Measurements from ENCODE around the gene KDM8.

KDM8 gene

DNA sequence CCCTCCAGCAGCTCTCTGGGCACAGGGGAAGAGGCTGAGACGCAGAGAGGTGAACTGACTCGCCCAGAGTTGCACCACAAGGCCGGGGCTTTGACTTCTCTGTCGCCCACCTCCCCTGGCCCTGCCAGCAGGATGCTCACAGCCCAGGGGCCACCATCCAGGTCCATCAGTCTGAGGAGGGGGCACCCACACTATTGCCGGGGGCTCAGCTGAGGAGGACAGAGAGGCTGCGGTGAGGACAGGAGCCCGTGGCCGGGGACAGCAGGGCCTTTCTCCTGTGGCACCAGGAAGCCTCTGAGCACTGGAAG is 32.6 kb downstream of the KDM8 start:
- peaks cover 21% of the 10 kb centered on the region for H3F3A ChIP-seq (ENCODE audit: insufficient read depth, low read length)
- H3K4me1 ChIP-seq (ENCODE audit: low read length): peaks cover 24% of the 10 kb centered on the region
- no peak overlapping the region for H3K4me3 ChIP-seq (ENCODE audit: low read length)
- no peaks in the 10 kb centered on the region for H3K27me3 ChIP-seq (replicated peaks; ENCODE audit: insufficient read depth, low read length)
- H3K4me2 ChIP-seq (ENCODE audit: low read depth, low read length): no peak overlapping the region
- H3K9ac ChIP-seq (ENCODE audit: low read length): no peak overlapping the region
- H3K79me2 ChIP-seq (ENCODE audit: low read length): no peaks in the 10 kb centered on the region
- H3K9me2 ChIP-seq (replicated peaks; ENCODE audit: insufficient read depth, low read length): no peaks in the 10 kb centered on the region
- no peak for DNase-seq
- H2AFZ ChIP-seq (ENCODE audit: low read length): no peak overlapping the region
- no peaks in the 10 kb centered on the region for H4K20me1 ChIP-seq (ENCODE audit: insufficient read depth, low read length)
- TF ChIP-seq EZH2 (optimal IDR thresholded peaks at IDR 0.05; ENCODE audit: low read depth, low read length) (no peak), EZH2phosphoT487 (IDR thresholded peaks at IDR 0.05; ENCODE audit: low read length) (no peak)
- TF ChIP-seq, protein P1, sequence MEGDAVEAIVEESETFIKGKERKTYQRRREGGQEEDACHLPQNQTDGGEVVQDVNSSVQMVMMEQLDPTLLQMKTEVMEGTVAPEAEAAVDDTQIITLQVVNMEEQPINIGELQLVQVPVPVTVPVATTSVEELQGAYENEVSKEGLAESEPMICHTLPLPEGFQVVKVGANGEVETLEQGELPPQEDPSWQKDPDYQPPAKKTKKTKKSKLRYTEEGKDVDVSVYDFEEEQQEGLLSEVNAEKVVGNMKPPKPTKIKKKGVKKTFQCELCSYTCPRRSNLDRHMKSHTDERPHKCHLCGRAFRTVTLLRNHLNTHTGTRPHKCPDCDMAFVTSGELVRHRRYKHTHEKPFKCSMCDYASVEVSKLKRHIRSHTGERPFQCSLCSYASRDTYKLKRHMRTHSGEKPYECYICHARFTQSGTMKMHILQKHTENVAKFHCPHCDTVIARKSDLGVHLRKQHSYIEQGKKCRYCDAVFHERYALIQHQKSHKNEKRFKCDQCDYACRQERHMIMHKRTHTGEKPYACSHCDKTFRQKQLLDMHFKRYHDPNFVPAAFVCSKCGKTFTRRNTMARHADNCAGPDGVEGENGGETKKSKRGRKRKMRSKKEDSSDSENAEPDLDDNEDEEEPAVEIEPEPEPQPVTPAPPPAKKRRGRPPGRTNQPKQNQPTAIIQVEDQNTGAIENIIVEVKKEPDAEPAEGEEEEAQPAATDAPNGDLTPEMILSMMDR (IDR thresholded peaks at IDR 0.05; ENCODE audit: low read length): no peak
- no peaks in the 10 kb centered on the region for H3K9me3 ChIP-seq (replicated peaks; ENCODE audit: insufficient read depth, low read length)
- H3K36me3 ChIP-seq (replicated peaks; ENCODE audit: insufficient read depth, low read length): no peaks in the 10 kb centered on the region
- no peak overlapping the region for H3K27ac ChIP-seq (ENCODE audit: low read length)

DNA sequence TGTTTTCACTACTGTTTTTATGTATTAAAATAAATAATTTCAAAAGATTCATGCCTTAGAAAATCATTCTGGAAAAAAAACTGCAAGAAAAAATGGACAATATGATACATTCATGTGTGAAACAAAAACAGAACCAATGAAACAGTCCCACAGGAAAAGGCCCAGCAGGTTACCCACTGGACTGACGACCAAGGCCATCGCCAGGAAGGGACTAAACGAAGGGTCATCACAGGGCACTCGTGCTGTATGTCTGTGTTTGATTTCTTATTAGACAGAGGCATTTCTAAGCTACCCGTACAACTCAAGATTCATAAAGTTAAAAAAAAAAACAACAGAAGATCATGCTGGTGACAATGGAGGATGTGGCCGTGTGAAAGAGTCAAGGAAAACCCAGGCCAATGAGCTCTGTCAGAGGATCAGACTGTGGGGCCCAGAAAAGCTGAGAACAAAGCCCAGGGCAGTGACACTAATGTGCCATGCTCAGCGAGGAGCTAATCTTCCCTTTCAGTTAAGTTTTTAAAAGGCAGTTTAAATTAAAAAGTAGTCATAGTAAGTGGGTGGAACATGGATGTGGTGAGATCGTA is 33.4 kb downstream of the KDM8 start:
- no peak overlapping the region for H3K4me3 ChIP-seq (ENCODE audit: low read length)
- H3F3A ChIP-seq (ENCODE audit: insufficient read depth, low read length): peaks cover 13% of the 10 kb centered on the region
- H3K27ac ChIP-seq (ENCODE audit: low read length): no peak overlapping the region
- H3K79me2 ChIP-seq (ENCODE audit: low read length): no peaks in the 10 kb centered on the region
- no peaks in the 10 kb centered on the region for H3K27me3 ChIP-seq (replicated peaks; ENCODE audit: insufficient read depth, low read length)
- H3K4me1 ChIP-seq (ENCODE audit: low read length): peaks cover 16% of the 10 kb centered on the region
- H2AFZ ChIP-seq (ENCODE audit: low read length): no peak overlapping the region
- H3K9me3 ChIP-seq (replicated peaks; ENCODE audit: insufficient read depth, low read length): no peaks in the 10 kb centered on the region
- H3K9ac ChIP-seq (ENCODE audit: low read length): no peak overlapping the region
- H3K4me2 ChIP-seq (ENCODE audit: low read depth, low read length): no peak overlapping the region
- DNase-seq: no peak
- TF ChIP-seq EZH2phosphoT487 (IDR thresholded peaks at IDR 0.05; ENCODE audit: low read length) (no peak), EZH2 (optimal IDR thresholded peaks at IDR 0.05; ENCODE audit: low read depth, low read length) (no peak)
- TF ChIP-seq, protein P1 (IDR thresholded peaks at IDR 0.05; ENCODE audit: low read length): no peak
- H4K20me1 ChIP-seq (ENCODE audit: insufficient read depth, low read length): no peaks in the 10 kb centered on the region
- no peaks in the 10 kb centered on the region for H3K36me3 ChIP-seq (replicated peaks; ENCODE audit: insufficient read depth, low read length)
- no peaks in the 10 kb centered on the region for H3K9me2 ChIP-seq (replicated peaks; ENCODE audit: insufficient read depth, low read length)

GRCh38 chr16:27237219-27238015 is 34.1 kb downstream of the KDM8 start:
- no peaks in the 10 kb centered on the region for H3K9me3 ChIP-seq (replicated peaks; ENCODE audit: insufficient read depth, low read length)
- H3K79me2 ChIP-seq (ENCODE audit: low read length): no peaks in the 10 kb centered on the region
- peaks cover 6% of the 10 kb centered on the region for H3F3A ChIP-seq (ENCODE audit: insufficient read depth, low read length)
- no peaks in the 10 kb centered on the region for H3K36me3 ChIP-seq (replicated peaks; ENCODE audit: insufficient read depth, low read length)
- no peaks in the 10 kb centered on the region for H4K20me1 ChIP-seq (ENCODE audit: insufficient read depth, low read length)
- H3K27me3 ChIP-seq (replicated peaks; ENCODE audit: insufficient read depth, low read length): no peaks in the 10 kb centered on the region
- H3K9ac ChIP-seq (ENCODE audit: low read length): no peak overlapping the region
- TF ChIP-seq EZH2 (optimal IDR thresholded peaks at IDR 0.05; ENCODE audit: low read depth, low read length): no peak
- TF ChIP-seq EZH2phosphoT487 (IDR thresholded peaks at IDR 0.05; ENCODE audit: low read length): no peak
- TF ChIP-seq, protein P1 (IDR thresholded peaks at IDR 0.05; ENCODE audit: low read length): no peak
- DNase-seq: no peak
- no peak overlapping the region for H2AFZ ChIP-seq (ENCODE audit: low read length)
- H3K27ac ChIP-seq (ENCODE audit: low read length): no peak overlapping the region
- H3K4me3 ChIP-seq (ENCODE audit: low read length): no peak overlapping the region
- H3K4me2 ChIP-seq (ENCODE audit: low read depth, low read length): no peak overlapping the region
- no peaks in the 10 kb centered on the region for H3K9me2 ChIP-seq (replicated peaks; ENCODE audit: insufficient read depth, low read length)
- H3K4me1 ChIP-seq (ENCODE audit: low read length): peaks cover 9% of the 10 kb centered on the region
